Stimulated activated naive B cell treated with anti-CD40 and anti-IgM and Interleukin-4, amounts not matched to agents 10 μg/mL and 1 μg/mL and 100 μg/mL, for 72 hours (primary cell): Measurements from ENCODE around the gene OPCML.

ENCODE experiments used
- ATAC-seq, 2 donors: fragments of 150-1000 bp; cut with Tn5 transposase; replicated peaks; 2 replicates each; pipeline ENCODE4 v1.10.0; 2021; ENCODE audit warnings: moderate library complexity in 1 of 2
- DNase-seq: peaks from one replicate; pipeline ENCODE4 v3.0.0; 2021
- H3K27ac Mint-ChIP-seq: one replicate; pipeline ENCODE4 v1.8.0; 2022; ENCODE audit warnings: mild to moderate bottlenecking, mixed read lengths
- H3K27me3 Mint-ChIP-seq, 2 donors: one replicate each; pipeline ENCODE4 v1.8.0; 2022; ENCODE audit warnings: mixed read lengths in 2 of 2
- H3K36me3 Mint-ChIP-seq, 2 donors: one replicate each; pipeline ENCODE4 v1.8.0; 2022; ENCODE audit warnings: mixed read lengths in 2 of 2, mild to moderate bottlenecking in 1 of 2
- H3K4me1 Mint-ChIP-seq, 2 donors: one replicate each; pipeline ENCODE4 v1.8.0; 2022; ENCODE audit warnings: mixed read lengths in 2 of 2, mild to moderate bottlenecking in 1 of 2
- H3K4me3 Mint-ChIP-seq, 2 donors: one replicate each; pipeline ENCODE4 v1.8.0; 2022; ENCODE audit warnings: mild to moderate bottlenecking in 2 of 2, mixed read lengths in 2 of 2, moderate library complexity in 1 of 2
- H3K9me3 Mint-ChIP-seq, 2 donors: one replicate each; pipeline ENCODE4 v1.8.0; 2022; ENCODE audit warnings: mixed read lengths in 2 of 2, mild to moderate bottlenecking in 1 of 2

Gene OPCML

GRCh38 chr11:133065847-133066485, 466.3 kb downstream of the OPCML start:
- ATAC-seq (no peak), DNase-seq (no peak)
- Mint-ChIP-seq H3K36me3 (no peaks in the 10 kb centered on the region), H3K4me1 (no peaks in the 10 kb centered on the region), H3K4me3 (no peak overlapping the region), H3K27ac (no peak overlapping the region), H3K27me3 (peaks cover 34 to 46% of the 10 kb centered on the region in 2 donors), H3K9me3 (peaks cover 0 to 4% of the 10 kb centered on the region in 2 donors)

DNA sequence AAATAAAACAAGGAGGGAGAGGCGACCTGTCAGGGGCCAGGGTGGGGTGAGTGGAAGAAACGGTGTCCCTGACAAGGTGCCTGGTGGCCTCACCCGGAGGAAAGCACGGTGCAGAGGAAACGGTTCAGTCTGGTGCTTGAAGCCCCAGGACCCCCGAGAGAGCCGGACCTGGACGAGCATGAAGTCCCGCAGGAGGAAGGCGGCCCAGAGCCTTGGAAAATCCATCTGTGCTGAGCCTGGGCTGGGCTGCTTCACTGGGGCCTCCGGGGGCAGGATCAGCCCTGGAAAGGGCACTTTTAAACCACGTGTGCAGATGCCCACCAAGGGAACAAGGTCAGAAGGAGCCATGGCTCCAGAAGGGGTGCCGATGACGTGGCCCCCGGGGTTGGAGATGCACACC, 467.3 kb downstream of the OPCML start:
- H3K4me3 Mint-ChIP-seq = no peak overlapping the region
- H3K9me3 Mint-ChIP-seq = peaks cover 0 to 4% of the 10 kb centered on the region in 2 donors
- peaks cover 34 to 46% of the 10 kb centered on the region in 2 donors for H3K27me3 Mint-ChIP-seq
- no peaks in the 10 kb centered on the region for H3K4me1 Mint-ChIP-seq
- DNase-seq (no peak), ATAC-seq (no peak)
- H3K27ac Mint-ChIP-seq = no peak overlapping the region
- H3K36me3 Mint-ChIP-seq = no peaks in the 10 kb centered on the region

GRCh38 chr11:133064152-133064877, 468.0 kb downstream of the OPCML start:
- H3K27ac Mint-ChIP-seq = no peak overlapping the region
- H3K27me3 Mint-ChIP-seq = peaks cover 34 to 46% of the 10 kb centered on the region in 2 donors
- ATAC-seq = peak in 1 of 2 donors; percentile 29
- no peaks in the 10 kb centered on the region for H3K4me1 Mint-ChIP-seq
- peaks cover 0 to 4% of the 10 kb centered on the region in 2 donors for H3K9me3 Mint-ChIP-seq
- no peak overlapping the region for H3K4me3 Mint-ChIP-seq
- DNase-seq = no peak
- no peaks in the 10 kb centered on the region for H3K36me3 Mint-ChIP-seq

- H3K4me1 Mint-ChIP-seq = no peaks in the 10 kb centered on the region
- DNase-seq (no peak), ATAC-seq (no peak)
- H3K27ac Mint-ChIP-seq = no peak overlapping the region
- no peaks in the 10 kb centered on the region for H3K36me3 Mint-ChIP-seq
- H3K4me3 Mint-ChIP-seq = no peak overlapping the region
- peaks cover 0 to 1% of the 10 kb centered on the region in 2 donors for H3K9me3 Mint-ChIP-seq
- peaks cover 15 to 20% of the 10 kb centered on the region in 2 donors for H3K27me3 Mint-ChIP-seq
Observed at GRCh38 chr11:133058501-133058900, 473.8 kb downstream of the OPCML start.

GRCh38 chr11:133053124-133053776, 479.1 kb downstream of the OPCML start:
- H3K4me3 Mint-ChIP-seq = no peak overlapping the region
- peaks cover 0 to 4% of the 10 kb centered on the region in 2 donors for H3K27me3 Mint-ChIP-seq
- DNase-seq (no peak), ATAC-seq (no peak)
- no peak overlapping the region for H3K27ac Mint-ChIP-seq
- no peaks in the 10 kb centered on the region for H3K36me3 Mint-ChIP-seq
- peaks cover 0 to 3% of the 10 kb centered on the region in 2 donors for H3K9me3 Mint-ChIP-seq
- H3K4me1 Mint-ChIP-seq = no peaks in the 10 kb centered on the region

DNA sequence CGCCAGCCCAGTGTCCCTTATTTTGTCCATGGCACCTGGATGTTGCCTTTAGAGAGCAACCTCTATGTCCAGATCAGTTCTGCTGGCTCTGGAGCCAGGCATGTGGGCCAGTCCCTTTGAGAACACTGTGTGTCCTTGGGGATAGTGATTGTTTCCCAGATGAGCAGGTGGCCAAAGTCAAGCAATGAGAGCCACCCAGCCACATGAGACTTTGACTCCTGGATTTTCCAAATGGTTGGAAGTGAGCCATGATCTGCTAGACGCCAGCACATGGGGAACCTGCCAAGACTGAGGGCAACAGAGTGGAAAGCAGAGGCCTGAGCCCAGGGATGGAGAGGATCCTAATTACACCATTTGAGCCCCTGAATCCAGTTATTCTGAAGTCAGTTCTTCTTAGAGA, 479.8 kb downstream of the OPCML start:
- ATAC-seq (no peak), DNase-seq (no peak)
- peaks cover 0 to 2% of the 10 kb centered on the region in 2 donors for H3K9me3 Mint-ChIP-seq
- H3K27ac Mint-ChIP-seq = no peak overlapping the region
- no peaks in the 10 kb centered on the region for H3K27me3 Mint-ChIP-seq
- H3K36me3 Mint-ChIP-seq = no peaks in the 10 kb centered on the region
- H3K4me1 Mint-ChIP-seq = no peaks in the 10 kb centered on the region
- no peak overlapping the region for H3K4me3 Mint-ChIP-seq

GRCh38 chr11:133049244-133050019, 482.9 kb downstream of the OPCML start:
- H3K27ac Mint-ChIP-seq = no peak overlapping the region
- no peak overlapping the region for H3K4me3 Mint-ChIP-seq
- H3K36me3 Mint-ChIP-seq = no peaks in the 10 kb centered on the region
- H3K4me1 Mint-ChIP-seq = no peaks in the 10 kb centered on the region
- no peaks in the 10 kb centered on the region for H3K27me3 Mint-ChIP-seq
- DNase-seq (no peak), ATAC-seq (no peak)
- H3K9me3 Mint-ChIP-seq = peaks cover 0 to 2% of the 10 kb centered on the region in 2 donors

DNA sequence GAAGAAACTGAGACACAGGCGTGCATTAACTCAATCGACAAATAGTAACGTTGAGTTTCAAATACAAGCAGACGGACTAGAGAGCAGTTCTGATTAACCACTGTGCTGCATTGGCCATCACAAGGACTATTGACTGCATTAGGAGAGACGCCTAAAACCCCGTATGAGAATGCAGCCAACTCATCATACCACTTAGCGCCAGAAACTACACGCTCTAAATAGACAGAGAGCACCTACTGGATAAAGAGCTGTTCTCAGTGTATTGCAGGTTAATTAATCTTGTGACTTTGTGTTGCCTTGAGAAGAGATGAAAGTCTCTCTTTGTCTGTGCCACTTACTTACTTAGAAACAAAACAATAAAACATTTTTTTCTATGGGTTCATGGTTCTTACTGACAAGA, 484.0 kb downstream of the OPCML start:
- Mint-ChIP-seq H3K4me1 (no peaks in the 10 kb centered on the region), H3K4me3 (no peak overlapping the region)
- ATAC-seq = no peak

GRCh38 chr11:133047771-133048115, 484.6 kb downstream of the OPCML start:
- no peak overlapping the region for H3K4me3 Mint-ChIP-seq
- DNase-seq (no peak), ATAC-seq (no peak)
- H3K9me3 Mint-ChIP-seq = peaks cover 0 to 3% of the 10 kb centered on the region in 2 donors
- H3K27me3 Mint-ChIP-seq = no peaks in the 10 kb centered on the region
- no peak overlapping the region for H3K27ac Mint-ChIP-seq
- no peaks in the 10 kb centered on the region for H3K36me3 Mint-ChIP-seq
- H3K4me1 Mint-ChIP-seq = no peaks in the 10 kb centered on the region

More for the DNA sequence above, 484.0 kb downstream of the OPCML start:
- no peak for DNase-seq
- no peaks in the 10 kb centered on the region for H3K27me3 Mint-ChIP-seq
- peaks cover 0 to 2% of the 10 kb centered on the region in 2 donors for H3K9me3 Mint-ChIP-seq
- H3K27ac Mint-ChIP-seq = no peak overlapping the region
- H3K36me3 Mint-ChIP-seq = no peaks in the 10 kb centered on the region

DNA sequence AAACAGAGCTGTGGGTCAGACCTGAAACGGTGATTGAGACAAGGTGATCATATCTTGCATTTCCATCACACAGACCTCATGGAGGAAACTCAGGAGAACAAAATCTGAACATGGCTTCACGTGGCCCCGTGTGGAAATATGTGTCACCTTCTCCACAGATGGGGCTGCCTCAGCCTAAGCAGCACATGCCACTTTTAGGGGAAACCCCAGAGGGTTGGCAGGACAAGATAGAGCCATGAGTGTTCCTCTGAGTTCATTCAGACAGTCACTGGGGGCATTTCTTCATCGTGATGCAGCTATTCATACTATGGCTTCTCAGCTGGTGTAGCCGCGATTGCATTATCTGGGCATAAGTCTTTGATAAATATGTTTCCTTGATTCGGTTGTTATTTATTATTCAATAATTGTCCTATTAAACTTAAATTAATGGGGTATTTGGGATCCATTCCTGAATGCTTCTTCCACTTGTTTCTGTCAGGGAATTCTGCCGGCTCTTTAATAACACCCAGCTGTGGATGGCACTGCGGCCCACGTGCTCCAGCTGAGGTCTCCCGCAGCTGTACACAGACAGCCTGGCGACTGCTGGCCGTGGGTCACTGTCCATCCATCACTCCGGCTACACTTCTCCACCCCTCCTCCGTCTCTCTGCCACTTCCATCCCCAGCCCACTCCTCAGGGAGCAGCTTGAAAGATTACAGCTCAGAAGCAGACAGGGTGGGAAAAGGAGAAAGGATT, 485.1 kb downstream of the OPCML start:
- H3K4me3 Mint-ChIP-seq = no peak overlapping the region
- H3K36me3 Mint-ChIP-seq = no peaks in the 10 kb centered on the region
- H3K9me3 Mint-ChIP-seq = peaks cover 0 to 3% of the 10 kb centered on the region in 2 donors
- no peaks in the 10 kb centered on the region for H3K4me1 Mint-ChIP-seq
- DNase-seq (no peak), ATAC-seq (no peak)
- no peaks in the 10 kb centered on the region for H3K27me3 Mint-ChIP-seq
- no peak overlapping the region for H3K27ac Mint-ChIP-seq

- no peak overlapping the region for H3K27ac Mint-ChIP-seq
- peaks cover 0 to 1% of the 10 kb centered on the region in 2 donors for H3K9me3 Mint-ChIP-seq
- H3K4me3 Mint-ChIP-seq = no peak overlapping the region
- H3K36me3 Mint-ChIP-seq = no peaks in the 10 kb centered on the region
- H3K27me3 Mint-ChIP-seq = no peaks in the 10 kb centered on the region
- no peaks in the 10 kb centered on the region for H3K4me1 Mint-ChIP-seq
- DNase-seq = no peak
- no peak for ATAC-seq
Observed at GRCh38 chr11:133046252-133046651, 486.0 kb downstream of the OPCML start.

- peaks cover 0 to 4% of the 10 kb centered on the region in 2 donors for H3K9me3 Mint-ChIP-seq
- H3K4me1 Mint-ChIP-seq = no peaks in the 10 kb centered on the region
- no peak overlapping the region for H3K27ac Mint-ChIP-seq
- no peak for ATAC-seq
- no peaks in the 10 kb centered on the region for H3K27me3 Mint-ChIP-seq
- no peak for DNase-seq
- no peaks in the 10 kb centered on the region for H3K36me3 Mint-ChIP-seq
- H3K4me3 Mint-ChIP-seq = no peak overlapping the region
Observed at GRCh38 chr11:133041928-133042882, 490.1 kb downstream of the OPCML start.

GRCh38 chr11:133041181-133041580, 491.1 kb downstream of the OPCML start:
- H3K27me3 Mint-ChIP-seq = no peaks in the 10 kb centered on the region
- no peaks in the 10 kb centered on the region for H3K36me3 Mint-ChIP-seq
- no peak for ATAC-seq
- H3K27ac Mint-ChIP-seq = no peak overlapping the region
- H3K4me1 Mint-ChIP-seq = no peaks in the 10 kb centered on the region
- H3K4me3 Mint-ChIP-seq = no peak overlapping the region
- peaks cover 0 to 4% of the 10 kb centered on the region in 2 donors for H3K9me3 Mint-ChIP-seq
- no peak for DNase-seq
